ENCODE measurements around the gene SETD5. TPM values are rescaled to one million over a fixed set of nuclear protein-coding genes. Genes with fewer than 3 reads are reported as not detected.

SETD5 gene
- total RNA-seq, 2 donors from 2014 or later = 261 to 289 TPM

DNA sequence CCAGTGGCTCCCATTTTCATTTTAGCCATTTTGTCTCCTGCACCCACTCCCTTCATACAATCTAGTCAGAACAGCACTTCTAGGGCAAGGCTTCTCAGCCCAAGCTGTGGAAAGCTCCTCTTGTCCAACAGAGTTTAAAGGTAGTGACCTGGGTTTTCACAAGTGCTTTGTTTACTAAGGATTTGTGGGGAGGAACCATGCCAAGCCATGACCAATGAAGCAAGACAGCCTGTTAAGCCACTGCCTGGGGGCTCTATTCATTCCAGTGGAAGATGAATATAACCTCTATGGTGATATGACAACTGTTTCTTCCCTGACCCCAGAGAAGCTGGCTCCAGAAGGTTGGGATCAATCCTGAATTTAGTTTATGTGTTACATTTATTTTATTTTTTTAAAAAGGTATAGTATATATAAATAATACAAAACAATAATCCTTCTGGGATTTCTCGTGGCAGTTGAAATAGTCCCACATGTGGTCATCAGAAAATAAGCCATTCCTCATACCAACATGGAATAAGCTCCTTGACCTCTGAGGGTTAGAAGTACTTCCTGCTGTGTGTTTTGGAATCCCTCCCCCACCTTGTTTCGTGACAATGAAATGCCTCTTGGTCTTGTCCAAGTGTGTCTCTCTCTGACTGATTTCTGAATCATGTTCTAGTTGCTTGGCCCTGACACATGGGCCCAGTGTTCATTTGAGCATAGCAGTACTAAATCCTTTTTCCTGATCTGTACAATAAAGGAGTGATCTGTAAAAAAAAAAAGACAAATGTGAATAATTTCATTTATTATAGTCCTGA is 47.9 kb upstream of the SETD5 start:
- no peak overlapping the region for H3K9ac ChIP-seq (ENCODE audit: extremely low read depth, low read length, poor library complexity, severe bottlenecking)
- WGBS, 2 experiments (ENCODE audit: insufficient coverage in 1 of 2, insufficient read length in 1 of 2) = 80 to 83% methylated on average over 1 to 2 of the region's 2 CpGs
- H3K27me3 ChIP-seq (ENCODE audit: control insufficient read depth, insufficient read depth, low read length, poor library complexity, severe bottlenecking) = no peaks in the 10 kb centered on the region
- H3K27ac Mint-ChIP-seq = no peak overlapping the region
- H3K27ac ChIP-seq (ENCODE audit: low read depth, low read length) = no peak overlapping the region
- no peak overlapping the region for H3K4me3 ChIP-seq (ENCODE audit: low read length)
- no peak for DNase-seq
- H3K27me3 Mint-ChIP-seq (ENCODE audit: insufficient read depth) = no peaks in the 10 kb centered on the region
- H3K9me3 Mint-ChIP-seq = no peaks in the 10 kb centered on the region
- no peaks in the 10 kb centered on the region for H3K36me3 Mint-ChIP-seq (ENCODE audit: low read depth)
- TF ChIP-seq, protein P1, sequence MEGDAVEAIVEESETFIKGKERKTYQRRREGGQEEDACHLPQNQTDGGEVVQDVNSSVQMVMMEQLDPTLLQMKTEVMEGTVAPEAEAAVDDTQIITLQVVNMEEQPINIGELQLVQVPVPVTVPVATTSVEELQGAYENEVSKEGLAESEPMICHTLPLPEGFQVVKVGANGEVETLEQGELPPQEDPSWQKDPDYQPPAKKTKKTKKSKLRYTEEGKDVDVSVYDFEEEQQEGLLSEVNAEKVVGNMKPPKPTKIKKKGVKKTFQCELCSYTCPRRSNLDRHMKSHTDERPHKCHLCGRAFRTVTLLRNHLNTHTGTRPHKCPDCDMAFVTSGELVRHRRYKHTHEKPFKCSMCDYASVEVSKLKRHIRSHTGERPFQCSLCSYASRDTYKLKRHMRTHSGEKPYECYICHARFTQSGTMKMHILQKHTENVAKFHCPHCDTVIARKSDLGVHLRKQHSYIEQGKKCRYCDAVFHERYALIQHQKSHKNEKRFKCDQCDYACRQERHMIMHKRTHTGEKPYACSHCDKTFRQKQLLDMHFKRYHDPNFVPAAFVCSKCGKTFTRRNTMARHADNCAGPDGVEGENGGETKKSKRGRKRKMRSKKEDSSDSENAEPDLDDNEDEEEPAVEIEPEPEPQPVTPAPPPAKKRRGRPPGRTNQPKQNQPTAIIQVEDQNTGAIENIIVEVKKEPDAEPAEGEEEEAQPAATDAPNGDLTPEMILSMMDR (conservative IDR thresholded peaks at IDR 0.05) = no peak
- H3K9me3 ChIP-seq (ENCODE audit: control insufficient read depth, low read length) = no peaks in the 10 kb centered on the region
- no peaks in the 10 kb centered on the region for H3K36me3 ChIP-seq (ENCODE audit: control insufficient read depth, insufficient read depth, low read length)
- peaks cover 28% of the 10 kb centered on the region for H3K4me1 Mint-ChIP-seq
- no peak overlapping the region for H3K4me3 Mint-ChIP-seq
- H3K4me1 ChIP-seq (ENCODE audit: control insufficient read depth, insufficient read depth, low read length) = peaks cover 10% of the 10 kb centered on the region

DNA sequence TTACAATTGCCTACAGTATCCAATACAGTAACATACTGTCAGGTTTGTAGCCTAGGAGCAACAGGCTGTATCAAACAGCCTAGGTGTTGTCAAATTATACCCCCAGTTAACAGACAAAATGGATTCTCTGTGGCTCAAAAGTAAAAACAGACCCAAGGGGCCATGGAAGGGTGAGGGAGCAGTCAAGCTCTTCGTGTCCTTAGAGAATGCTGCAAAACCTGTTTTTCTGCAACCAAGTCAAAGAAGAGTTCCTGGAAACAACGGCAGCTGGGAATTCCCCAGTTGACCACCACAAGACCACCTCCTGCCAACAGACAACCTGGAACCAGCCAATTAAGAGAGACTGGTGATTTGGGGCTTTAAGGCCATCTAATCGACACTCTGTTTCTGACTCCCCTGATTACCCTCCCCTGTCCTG is 45.7 kb upstream of the SETD5 start:
- H3K36me3 ChIP-seq (ENCODE audit: control insufficient read depth, insufficient read depth, low read length) = no peaks in the 10 kb centered on the region
- 83 to 89% methylated on average over 3 of the region's 3 CpGs for WGBS, 2 experiments (ENCODE audit: insufficient coverage in 1 of 2, insufficient read length in 1 of 2)
- no peak overlapping the region for H3K4me3 Mint-ChIP-seq
- H3K9ac ChIP-seq (ENCODE audit: extremely low read depth, low read length, poor library complexity, severe bottlenecking) = no peak overlapping the region
- no peaks in the 10 kb centered on the region for H3K27me3 ChIP-seq (ENCODE audit: control insufficient read depth, insufficient read depth, low read length, poor library complexity, severe bottlenecking)
- no peak overlapping the region for H3K27ac ChIP-seq (ENCODE audit: low read depth, low read length)
- TF ChIP-seq, protein P1 (conservative IDR thresholded peaks at IDR 0.05) = no peak
- no peak overlapping the region for H3K4me3 ChIP-seq (ENCODE audit: low read length)
- peak; percentile 75 for DNase-seq
- H3K9me3 Mint-ChIP-seq = no peaks in the 10 kb centered on the region
- H3K4me1 Mint-ChIP-seq = peaks cover 31% of the 10 kb centered on the region
- H3K4me1 ChIP-seq (ENCODE audit: control insufficient read depth, insufficient read depth, low read length) = peaks cover 10% of the 10 kb centered on the region
- peak overlapping the region; percentile 88 for H3K27ac Mint-ChIP-seq
- no peaks in the 10 kb centered on the region for H3K36me3 Mint-ChIP-seq (ENCODE audit: low read depth)
- no peaks in the 10 kb centered on the region for H3K9me3 ChIP-seq (ENCODE audit: control insufficient read depth, low read length)
- no peaks in the 10 kb centered on the region for H3K27me3 Mint-ChIP-seq (ENCODE audit: insufficient read depth)

DNA sequence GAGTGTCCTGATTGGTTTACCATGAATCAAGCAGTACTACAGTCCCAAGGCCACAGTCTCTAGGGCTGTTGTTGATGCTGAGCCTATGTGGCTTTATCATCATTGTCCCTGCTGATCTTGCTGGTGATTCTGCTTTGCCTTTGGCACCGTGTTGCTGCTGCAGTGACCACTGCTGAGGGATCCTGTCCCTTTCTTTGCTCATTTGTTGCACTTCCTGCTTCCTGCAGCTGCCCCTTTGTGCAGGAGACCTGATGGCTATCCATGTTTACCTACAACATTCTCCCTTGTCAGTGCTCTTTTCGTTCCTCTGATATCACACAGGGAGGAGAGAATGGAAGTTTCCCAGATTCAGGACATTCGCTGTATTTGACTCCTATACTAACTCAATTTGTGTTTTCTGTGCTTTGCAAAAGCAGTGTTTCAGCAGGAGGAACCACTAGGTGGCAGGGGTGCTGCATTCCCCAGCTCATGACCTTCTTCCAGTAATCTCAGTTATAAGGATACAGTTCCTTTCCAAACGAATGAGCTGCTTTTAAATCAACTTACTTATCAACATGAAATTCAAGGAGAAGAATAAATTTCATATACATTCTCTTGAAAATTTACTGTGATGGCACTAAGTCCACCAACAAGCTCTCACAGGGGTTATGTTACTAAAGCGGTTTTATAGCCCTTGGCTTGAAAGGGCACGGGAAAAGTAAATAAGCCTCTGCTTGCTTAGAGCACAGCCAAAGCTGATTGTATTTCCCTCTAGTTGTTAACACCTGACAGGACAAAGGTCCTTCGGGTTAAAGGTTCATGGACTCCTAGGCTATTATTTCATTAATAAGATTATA is 44.3 kb upstream of the SETD5 start:
- Histone ChIP-seq H3K4me1 (ENCODE audit: control insufficient read depth, insufficient read depth, low read length) (peaks cover 10% of the 10 kb centered on the region), H3K27ac (ENCODE audit: low read depth, low read length) (no peak overlapping the region), H3K9me3 (ENCODE audit: control insufficient read depth, low read length) (no peaks in the 10 kb centered on the region), H3K36me3 (ENCODE audit: control insufficient read depth, insufficient read depth, low read length) (no peaks in the 10 kb centered on the region), H3K4me3 (ENCODE audit: low read length) (peak overlapping the region; percentile 4), H3K27me3 (ENCODE audit: control insufficient read depth, insufficient read depth, low read length, poor library complexity, severe bottlenecking) (no peaks in the 10 kb centered on the region), H3K9ac (ENCODE audit: extremely low read depth, low read length, poor library complexity, severe bottlenecking) (peak overlapping the region; percentile 17)
- DNase-seq = peak; percentile 90
- H3K4me1 Mint-ChIP-seq = peaks cover 31% of the 10 kb centered on the region
- no peaks in the 10 kb centered on the region for H3K27me3 Mint-ChIP-seq (ENCODE audit: insufficient read depth)
- no peak overlapping the region for H3K4me3 Mint-ChIP-seq
- TF ChIP-seq, protein P1 (conservative IDR thresholded peaks at IDR 0.05) = peak; percentile 98
- H3K36me3 Mint-ChIP-seq (ENCODE audit: low read depth) = no peaks in the 10 kb centered on the region
- 5 to 38% methylated on average over 2 to 6 of the region's 7 CpGs for WGBS, 2 experiments (ENCODE audit: insufficient coverage in 1 of 2, insufficient read length in 1 of 2)
- H3K9me3 Mint-ChIP-seq = no peaks in the 10 kb centered on the region
- H3K27ac Mint-ChIP-seq = peak overlapping the region; percentile 84

Data from endodermal cell (in vitro differentiated cells).